Kidney epithelial cell (primary cell): ENCODE data around the gene PXDN. TPM values are rescaled to one million over a fixed set of nuclear protein-coding genes. Genes with fewer than 3 reads are reported as not detected.
"Not testable (repeated sequence)": the region's sequence is repeated elsewhere in the genome, so short reads cannot be mapped to it uniquely, and the experiment has no call there.

Experiments
- DNase-seq: peaks from one replicate; pipeline ENCODE4 v3.0.0-alpha.2; 2010; ENCODE audit warnings: low read depth
- H3K27me3 ChIP-seq: 2 replicates; pipeline ENCODE4 v1.6.0; 2011; ENCODE audit warnings: low read length; ENCODE audit not compliant: control insufficient read depth, insufficient read depth
- H3K36me3 ChIP-seq: 2 replicates; pipeline ENCODE4 v1.5.1; 2011; ENCODE audit warnings: low read length; ENCODE audit not compliant: control insufficient read depth, insufficient read depth
- H3K4me3 ChIP-seq: 2 replicates; pipeline ENCODE4 v1.5.1; 2011; ENCODE audit warnings: low read depth, mild to moderate bottlenecking, control low read depth, low read length
- total RNA-seq: library from RNA; depleted of rRNA; stranded (reverse); fragments of >200 nt; gene quantifications from 2 replicates; pipeline ENCODE4 v1.2.3, GENCODE V29; 2015
- TF ChIP-seq, protein P1 (sequence below): IDR thresholded peaks from 2 replicates; pipeline ENCODE4 v1.5.1; 2011; ENCODE audit warnings: mild to moderate bottlenecking, moderate library complexity, low read length, control low read depth, inconsistent platforms; ENCODE audit not compliant: insufficient read depth, poor library complexity, severe bottlenecking

PXDN gene
- total RNA-seq, 1 donor from 2014 or later, result 287 TPM

DNA sequence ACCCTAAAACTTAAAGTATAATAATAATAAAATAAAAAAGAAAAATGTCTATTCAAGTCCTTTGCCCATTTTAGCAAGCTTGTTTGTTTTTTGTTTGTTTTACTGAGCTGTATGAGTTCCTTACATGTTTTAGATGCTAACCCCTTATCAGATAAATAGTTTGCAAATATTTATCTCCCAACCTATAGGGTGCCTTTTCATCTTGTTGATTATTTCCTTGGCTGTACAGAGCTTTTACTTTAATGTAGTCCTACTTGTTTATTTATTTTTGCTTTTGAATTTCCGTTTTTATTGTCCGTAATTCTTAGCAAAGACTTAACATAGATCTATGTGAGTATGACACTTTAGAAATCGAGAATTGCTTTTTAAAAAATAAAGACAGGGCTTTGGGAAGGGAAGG, 17.8 kb downstream of the PXDN start:
- Histone ChIP-seq H3K36me3 (no peaks in the 10 kb centered on the region), H3K4me3 (no peak overlapping the region), H3K27me3 (no peaks in the 10 kb centered on the region)
- DNase-seq, result no peak
- TF ChIP-seq, protein P1, sequence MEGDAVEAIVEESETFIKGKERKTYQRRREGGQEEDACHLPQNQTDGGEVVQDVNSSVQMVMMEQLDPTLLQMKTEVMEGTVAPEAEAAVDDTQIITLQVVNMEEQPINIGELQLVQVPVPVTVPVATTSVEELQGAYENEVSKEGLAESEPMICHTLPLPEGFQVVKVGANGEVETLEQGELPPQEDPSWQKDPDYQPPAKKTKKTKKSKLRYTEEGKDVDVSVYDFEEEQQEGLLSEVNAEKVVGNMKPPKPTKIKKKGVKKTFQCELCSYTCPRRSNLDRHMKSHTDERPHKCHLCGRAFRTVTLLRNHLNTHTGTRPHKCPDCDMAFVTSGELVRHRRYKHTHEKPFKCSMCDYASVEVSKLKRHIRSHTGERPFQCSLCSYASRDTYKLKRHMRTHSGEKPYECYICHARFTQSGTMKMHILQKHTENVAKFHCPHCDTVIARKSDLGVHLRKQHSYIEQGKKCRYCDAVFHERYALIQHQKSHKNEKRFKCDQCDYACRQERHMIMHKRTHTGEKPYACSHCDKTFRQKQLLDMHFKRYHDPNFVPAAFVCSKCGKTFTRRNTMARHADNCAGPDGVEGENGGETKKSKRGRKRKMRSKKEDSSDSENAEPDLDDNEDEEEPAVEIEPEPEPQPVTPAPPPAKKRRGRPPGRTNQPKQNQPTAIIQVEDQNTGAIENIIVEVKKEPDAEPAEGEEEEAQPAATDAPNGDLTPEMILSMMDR, result no peak

DNA sequence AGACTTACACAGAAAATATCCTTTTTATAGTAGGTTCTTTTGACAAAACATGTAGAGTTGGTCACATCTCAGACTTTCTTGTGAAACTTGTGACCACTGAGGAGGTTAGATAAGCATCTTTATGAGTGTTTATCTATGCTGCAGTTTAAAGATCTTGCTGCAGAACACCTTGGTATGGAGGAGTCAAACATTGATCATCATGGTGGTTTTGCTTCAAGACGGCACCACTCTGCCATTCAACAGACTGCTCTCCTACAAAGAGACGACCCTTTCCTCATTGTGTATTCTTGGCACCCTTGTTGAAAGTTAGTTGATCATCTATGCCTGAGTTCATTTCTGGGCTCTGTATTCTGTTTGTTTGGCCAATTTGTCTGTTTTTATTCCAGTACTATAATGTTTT, 20.0 kb downstream of the PXDN start:
- not testable (repeated sequence) for H3K27me3 ChIP-seq, H3K36me3 ChIP-seq, DNase-seq, H3K4me3 ChIP-seq

DNA sequence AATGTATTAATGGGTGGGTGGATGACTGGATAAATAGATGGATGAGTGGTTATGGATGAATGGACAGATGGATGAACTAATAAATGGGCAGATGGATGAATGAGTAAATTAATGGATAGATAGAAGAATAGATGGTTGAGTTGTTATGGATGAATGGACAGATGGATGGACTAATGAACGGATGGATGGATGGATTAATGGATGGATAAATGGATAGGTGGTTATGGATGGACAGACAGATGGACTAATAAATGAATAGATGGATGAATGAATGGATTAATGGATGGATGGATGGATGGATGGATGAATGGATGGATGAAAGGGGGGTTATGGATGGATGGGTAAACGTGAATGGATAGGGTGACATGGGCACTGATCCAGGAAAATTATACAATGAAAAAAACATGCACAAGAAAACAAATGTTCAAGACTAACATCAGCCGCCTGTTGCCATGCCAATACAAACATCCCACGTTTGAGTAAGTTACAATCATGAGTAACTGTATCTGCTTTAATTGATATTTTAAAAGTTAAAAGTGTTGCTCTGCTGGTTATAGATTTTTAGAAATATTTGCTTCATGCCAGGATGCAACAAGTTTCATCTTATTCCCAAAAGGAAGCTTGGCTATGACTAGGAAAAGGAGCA, 20.8 kb downstream of the PXDN start:
- TF ChIP-seq, protein P1, result no peak
- no peaks in the 10 kb centered on the region for H3K27me3 ChIP-seq
- no peak overlapping the region for H3K4me3 ChIP-seq
- DNase-seq, result no peak
- H3K36me3 ChIP-seq, result no peaks in the 10 kb centered on the region

DNA sequence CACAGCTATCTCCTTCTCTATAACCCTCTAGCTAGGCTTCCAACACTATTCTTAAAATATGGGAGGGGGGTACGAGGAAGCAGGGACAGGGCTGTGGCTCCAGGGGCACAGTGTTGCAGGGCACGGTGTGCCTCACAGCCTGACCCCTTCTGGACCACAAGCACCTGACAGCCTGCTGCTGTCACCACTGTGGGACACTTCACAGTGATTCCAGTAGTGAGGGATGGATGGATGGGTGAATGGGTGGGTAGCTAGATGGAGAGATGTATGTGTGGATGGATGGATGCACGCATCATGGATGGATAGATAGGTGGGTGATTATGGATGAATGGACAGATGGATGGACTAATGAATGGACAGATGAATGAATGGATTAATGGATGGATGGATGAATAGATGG, 21.6 kb downstream of the PXDN start:
- Histone ChIP-seq H3K36me3 (no peaks in the 10 kb centered on the region), H3K4me3 (no peak overlapping the region), H3K27me3 (no peaks in the 10 kb centered on the region)
- TF ChIP-seq, protein P1, result no peak
- DNase-seq, result no peak

DNA sequence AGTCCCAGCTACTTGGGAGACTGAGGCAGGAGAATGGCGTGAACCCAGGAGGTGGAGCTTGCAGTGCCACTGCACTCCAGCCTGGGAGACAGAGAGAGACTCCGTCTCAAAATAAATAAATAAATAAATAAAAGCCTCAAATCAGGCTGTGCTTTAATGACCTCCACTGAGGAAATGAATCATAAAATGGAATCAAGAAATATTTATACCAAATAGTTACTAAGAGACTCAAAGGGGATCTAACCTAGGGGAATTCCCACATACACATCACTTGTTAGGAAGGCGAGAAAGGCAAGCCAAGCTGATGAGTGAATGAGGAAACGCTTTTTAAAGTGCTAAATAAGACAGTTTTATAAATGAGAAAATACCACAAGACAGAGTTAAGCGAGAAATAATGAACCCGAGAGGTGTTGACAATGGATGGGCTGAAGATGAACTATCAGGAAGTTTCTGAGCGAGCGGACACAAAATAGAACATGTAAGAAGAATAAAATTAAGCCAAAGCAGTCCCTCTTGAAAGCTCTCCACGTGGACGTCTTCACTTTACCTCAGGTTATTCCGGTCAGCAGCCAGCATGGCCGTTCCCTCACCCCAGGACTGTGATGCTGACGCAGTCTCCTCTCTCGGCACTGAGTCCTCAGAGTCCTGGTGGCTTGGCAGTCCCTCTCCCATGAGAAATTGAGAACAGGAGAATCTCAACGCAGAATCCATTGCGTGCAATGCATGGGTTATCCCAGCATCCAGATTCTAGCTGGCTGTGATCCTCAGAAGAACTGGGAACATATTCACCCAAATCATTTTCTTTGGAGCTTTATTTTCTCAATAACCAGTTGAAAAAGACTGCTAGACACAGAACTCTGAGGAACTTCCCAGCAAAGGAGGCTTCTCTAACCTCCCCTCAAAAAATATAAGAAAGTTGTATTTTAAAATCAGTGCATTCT, 22.3 kb downstream of the PXDN start:
- peak; percentile 88 for DNase-seq
- TF ChIP-seq, protein P1, result no peak
- Histone ChIP-seq H3K36me3 (no peaks in the 10 kb centered on the region), H3K27me3 (no peaks in the 10 kb centered on the region), H3K4me3 (no peak overlapping the region)

DNA sequence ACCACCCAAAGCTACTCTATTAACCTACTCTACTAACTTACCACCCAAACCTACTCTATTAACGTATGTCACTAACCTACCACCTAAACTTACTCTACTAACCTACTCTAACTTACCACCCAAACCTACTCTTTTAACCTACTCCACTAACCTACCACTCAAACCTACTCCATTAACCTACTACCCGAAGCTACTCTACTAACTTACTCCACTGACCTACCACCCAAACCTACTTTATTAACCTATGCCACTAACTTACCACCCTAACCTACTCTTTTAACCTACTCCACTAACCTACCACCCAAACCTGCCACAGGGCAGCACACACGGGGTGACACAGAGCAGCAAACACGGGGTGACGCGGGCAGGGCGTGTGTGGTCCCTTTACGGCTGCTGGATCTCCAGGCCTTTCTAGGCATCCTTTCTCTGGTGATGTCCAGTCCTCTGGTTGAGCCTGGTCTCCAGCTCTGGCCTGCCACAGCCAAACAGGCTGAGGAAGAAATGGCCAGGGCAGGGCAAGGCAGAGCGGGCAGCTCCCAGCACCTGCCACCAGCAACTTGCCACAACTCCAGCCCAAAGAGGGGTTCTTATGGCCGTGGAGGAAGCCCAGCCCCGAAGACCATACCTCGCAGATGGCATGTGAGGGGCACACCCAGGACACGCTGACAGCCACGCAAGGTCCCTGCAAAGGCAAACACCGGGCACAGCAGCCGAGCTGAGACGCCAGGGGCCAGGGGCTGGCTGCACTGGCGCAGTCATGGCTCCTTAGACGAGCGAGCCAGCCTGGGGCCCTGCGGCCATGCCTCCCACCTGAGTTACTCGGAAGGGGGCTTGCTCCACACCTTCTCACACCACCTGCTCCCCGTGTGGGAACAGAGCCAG, 25.7 kb downstream of the PXDN start:
- DNase-seq, result no peak
- no peak overlapping the region for H3K4me3 ChIP-seq
- TF ChIP-seq, protein P1, result no peak
- H3K36me3 ChIP-seq, result no peaks in the 10 kb centered on the region
- H3K27me3 ChIP-seq, result no peaks in the 10 kb centered on the region
